ENCODE results near the gene TRMT112. TPM values are rescaled to one million over a fixed set of nuclear protein-coding genes. Genes with fewer than 3 reads are reported as not detected.
A peak's percentile ranks its signal among the peaks of the same experiment; 100 is the strongest.

TRMT112 gene
- total and polyA plus RNA-seq, 2 of the 8 experiments (the other 6 are each of a cell fraction or from before 2014, with no cell fraction given): 300 to 650 TPM

DNA sequence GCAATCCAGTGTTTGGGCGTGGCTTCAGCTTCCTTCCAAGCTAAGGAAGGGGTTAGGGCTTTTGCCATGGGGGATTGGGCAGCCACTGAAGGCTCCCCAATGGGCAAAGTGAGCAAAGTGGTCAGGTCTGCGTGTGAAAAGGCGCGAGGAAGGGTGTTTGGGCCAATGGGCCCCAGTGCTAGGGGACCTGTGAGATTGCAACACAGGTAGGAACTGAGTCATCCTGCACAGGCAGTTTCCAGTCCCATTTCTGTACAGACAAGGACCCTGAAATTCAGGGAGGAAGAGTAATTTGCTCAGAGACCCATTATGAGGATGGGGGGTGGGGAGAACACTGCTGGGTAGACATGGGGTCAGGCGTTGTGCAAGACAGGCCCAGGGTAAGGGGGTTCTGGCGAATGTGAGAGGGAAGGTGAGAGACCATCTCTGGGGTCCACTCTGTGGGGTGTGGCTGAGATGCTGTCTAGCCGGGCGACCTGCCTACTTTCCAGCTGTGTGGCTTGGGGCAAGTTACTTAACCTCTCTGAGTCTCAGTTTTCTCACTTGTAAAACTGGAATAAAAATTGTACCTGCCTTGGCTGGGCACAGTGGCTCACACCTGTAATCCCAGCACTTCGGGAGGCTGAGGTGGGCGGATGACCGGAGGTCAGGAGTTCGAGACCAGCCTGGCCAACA, 30.0 kb upstream of the TRMT112 start:
- TF ChIP-seq RBBP5 (IDR thresholded peaks at IDR 0.05; ENCODE audit: borderline replicate concordance, low read depth, low read length) (no peak), TEAD4 (IDR thresholded peaks at IDR 0.05; ENCODE audit: low read depth, low read length) (no peak), RFX5 (IDR thresholded peaks at IDR 0.05; ENCODE audit: borderline replicate concordance, low read depth, low read length) (no peak), POU5F1 (IDR thresholded peaks at IDR 0.05; ENCODE audit: low read depth, low read length) (no peak), CEBPB (IDR thresholded peaks at IDR 0.05; ENCODE audit: low read depth, low read length) (no peak), CTBP2 (IDR thresholded peaks at IDR 0.05; ENCODE audit: borderline replicate concordance, insufficient read depth, insufficient read length, low read length) (no peak), SIX5 (IDR thresholded peaks at IDR 0.05; ENCODE audit: low read depth, low read length) (no peak), HDAC2 (IDR thresholded peaks at IDR 0.05; ENCODE audit: borderline replicate concordance in 1 of 2, low read depth in 2 of 2, low read length in 2 of 2) (no peak), SP1 (IDR thresholded peaks at IDR 0.05; ENCODE audit: low read depth, low read length) (no peak)
- no peak for FAIRE-seq
- Histone ChIP-seq H3K18ac (ENCODE audit: extremely low read depth, low read length) (no peak overlapping the region), H2AFZ (ENCODE audit: low read length) (no peak overlapping the region), H3K14ac (ENCODE audit: insufficient read length) (no peak overlapping the region), H2BK15ac (ENCODE audit: low read length) (peak overlapping the region; percentile 88; the same call in 1 of the 2 replicates), H2BK5ac (ENCODE audit: low read depth, low read length) (no peak overlapping the region), H3K56ac (replicated peaks; ENCODE audit: insufficient read length, low read depth, low read length) (no peak overlapping the region), H3K23ac (ENCODE audit: insufficient read length) (no peak overlapping the region), H3K79me2 (ENCODE audit: control insufficient read depth in 1 of 2, insufficient read depth in 2 of 2, low read length in 2 of 2) (no peaks in the 10 kb centered on the region), H3K9me3 (ENCODE audit: insufficient read depth in 2 of 2, low read depth in 1 of 2, low read length in 1 of 2) (no peaks in the 10 kb centered on the region), H4K5ac (ENCODE audit: insufficient read length, low read depth, low read length) (no peak overlapping the region), H3K23me2 (ENCODE audit: low read depth, low read length) (peaks cover under 1% of the 10 kb centered on the region; the same call in 1 of the 2 replicates), H3K79me1 (ENCODE audit: low read depth, low read length) (no peaks in the 10 kb centered on the region), H3K9ac (replicated peaks in 1 of 4; ENCODE audit: extremely low read depth in 1 of 4, low read depth in 3 of 4, low read length in 3 of 4) (no peak overlapping the region), H3K36me3 (ENCODE audit: control insufficient read depth in 2 of 4, insufficient read depth in 4 of 4, low read length in 3 of 4) (no peaks in the 10 kb centered on the region), H2AK5ac (ENCODE audit: low read depth, low read length) (no peak overlapping the region), H3K4me3 (ENCODE audit: extremely low read depth in 1 of 4, insufficient read depth in 2 of 4, low read depth in 3 of 4, low read length in 4 of 4) (no peak overlapping the region), H2BK120ac (replicated peaks; ENCODE audit: low read depth, low read length) (no peak overlapping the region), H2BK12ac (ENCODE audit: low read depth, low read length) (no peak overlapping the region), H3K27ac (ENCODE audit: low read depth, low read length) (no peak overlapping the region), H2BK20ac (ENCODE audit: low read length) (no peak overlapping the region), H3K4me1 (replicated peaks in 1 of 4; ENCODE audit: control insufficient read depth in 3 of 4, insufficient read depth in 4 of 4, low read length in 3 of 4) (peaks cover 0 to 10% (median 7%) of the 10 kb centered on the region in 4 experiments; a peak in 4 of 7 replicates), H3K27me3 (replicated peaks in 1 of 4; ENCODE audit: control insufficient read depth in 3 of 4, extremely low read depth in 1 of 4, insufficient read depth in 3 of 4, low read length in 3 of 4) (no peaks in the 10 kb centered on the region), H3K4me2 (ENCODE audit: insufficient read depth in 1 of 2, low read depth in 2 of 2, low read length in 2 of 2) (no peak overlapping the region), H3K4ac (replicated peaks; ENCODE audit: insufficient read length, low read depth, low read length) (no peak overlapping the region), H4K91ac (replicated peaks; ENCODE audit: insufficient read length, low read length) (no peak overlapping the region), H4K20me1 (replicated peaks in 1 of 2; ENCODE audit: control insufficient read depth in 1 of 2, insufficient read depth in 2 of 2, low read length in 2 of 2) (peaks cover 0 to 2% of the 10 kb centered on the region in 2 experiments), H4K8ac (ENCODE audit: extremely low read depth, insufficient read depth, low read length) (peak overlapping the region; percentile 3; the same call in 1 of the 2 replicates)
- POLR2A ChIA-PET (ENCODE audit: partially characterized antibody): interaction anchor here (0.7 to 6.1 kb wide), 6 partner anchors 9 to 164 kb away, joined by 3 to 38 read pairs (median 5); partner anchors contain the start of genes PRDX5, RPS6KA4 and TRMT112
- 80% methylated on average over 12 of the region's 12 CpGs; no CpG with 5 or more reads in 1 of the 2 experiments for WGBS, 2 experiments (ENCODE audit: extremely low coverage in 1 of 2, insufficient coverage in 1 of 2, insufficient read length in 1 of 2, insufficient replicate concordance in 2 of 2, low coverage in 1 of 2, low lambda C conversion rate in 2 of 2, missing lambda C conversion rate in 1 of 2)
- CTCF ChIA-PET (ENCODE audit: partially characterized antibody): interaction anchor here (0.6 to 37.6 kb wide), 6 partner anchors 3 to 495 kb away, joined by 3 to 614 read pairs (median 208); partner anchors contain the start of genes CATSPERZ, CCDC88B, ESRRA and PRDX5
- DNase-seq (ENCODE audit: low read depth in 1 of 2, low spot score in 2 of 2): no peak
